GM18907 (cell line): ENCODE measurements around the gene APBA3.

Source experiments
- ATAC-seq: cut with Tn5 transposase; IDR thresholded peaks from one replicate; pipeline ENCODE4 v1.9.1; 2021; ENCODE audit warnings: mild to moderate bottlenecking, moderate library complexity; ENCODE audit not compliant: unreplicated experiment

Gene APBA3

GRCh38 chr19:3721887-3722442, 39.5 kb downstream of the APBA3 start:
- ATAC-seq, result no peak

- no peak for ATAC-seq
Measured at GRCh38 chr19:3721131-3721886, 40.2 kb downstream of the APBA3 start.

DNA sequence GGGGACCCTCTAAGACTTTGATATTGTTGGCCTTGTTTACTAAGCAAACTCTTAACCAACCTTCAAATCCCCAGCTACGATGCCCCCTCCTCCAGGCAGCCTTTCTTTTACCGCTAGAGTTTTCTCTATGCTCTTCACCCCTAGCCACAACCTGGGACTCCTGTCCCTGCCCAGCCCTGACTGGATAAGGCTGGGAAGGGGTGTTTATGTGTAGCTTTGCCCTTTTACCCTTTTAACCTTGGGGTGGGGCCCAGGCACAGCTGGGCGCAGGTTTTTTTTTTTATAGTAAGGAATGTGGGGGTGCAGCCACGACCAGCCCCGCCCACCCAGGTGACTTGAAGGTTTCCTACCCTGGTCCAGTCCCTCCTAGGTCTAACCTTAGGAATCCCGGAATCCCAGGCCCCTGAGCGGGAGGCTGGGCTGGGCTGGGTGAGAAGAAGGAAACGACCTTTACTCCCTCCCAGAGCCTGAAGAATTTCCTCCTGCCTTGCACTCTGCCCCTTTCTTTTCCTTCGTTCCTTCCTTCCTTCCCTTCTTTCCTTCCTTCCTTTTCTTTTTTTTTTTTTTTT, 41.1 kb downstream of the APBA3 start:
- ATAC-seq, result no peak

GRCh38 chr19:3719868-3720267, 41.6 kb downstream of the APBA3 start:
- no peak for ATAC-seq

GRCh38 chr19:3716147-3716668, 45.3 kb downstream of the APBA3 start:
- ATAC-seq, result no peak

- ATAC-seq, result no peak
Measured at GRCh38 chr19:3712663-3713611, 48.6 kb downstream of the APBA3 start.

- no peak for ATAC-seq
Measured at GRCh38 chr19:3710265-3710812, 51.2 kb downstream of the APBA3 start.

- ATAC-seq, result no peak
Measured at GRCh38 chr19:3708207-3708931, 53.1 kb downstream of the APBA3 start, which contains the start of gene TJP3. TJP3 (plus strand) TSS chr19:3708384; CDS start chr19:3728433, 20,049 bp downstream.

- ATAC-seq, result no peak
Measured at GRCh38 chr19:3707868-3708206, 53.7 kb downstream of the APBA3 start.

DNA sequence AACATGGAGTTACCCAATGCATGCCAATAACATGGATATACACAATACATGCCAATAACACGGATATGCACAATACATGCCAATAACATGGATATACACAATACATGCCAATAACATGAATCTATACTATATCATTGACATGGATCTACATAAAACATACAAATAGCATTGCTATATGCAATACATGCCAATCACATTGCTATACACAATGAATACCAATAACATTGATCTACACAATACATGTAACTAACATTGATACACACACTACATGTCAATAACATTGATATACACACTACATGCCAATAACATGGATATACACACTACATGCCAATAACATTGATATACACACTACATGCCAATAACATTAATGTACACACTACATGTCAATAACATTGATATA, 60.3 kb downstream of the APBA3 start:
- no peak for ATAC-seq
